Fibroblast of lung (primary cell): ENCODE results near the gene NEK6. TPM values are rescaled to one million over a fixed set of nuclear protein-coding genes. Genes with fewer than 3 reads are reported as not detected.

Experiments used
- DNase-seq, 2 donors: peaks; one replicate each; pipeline versions ENCODE4 v3.0.0 to v3.0.0-alpha.2; 2010; ENCODE audit warnings: low read depth in 2 of 2
- H2AFZ ChIP-seq: 2 replicates; pipeline ENCODE4 v1.5.1; 2012; ENCODE audit warnings: low read length, control low read depth, inconsistent platforms
- H3K27ac ChIP-seq: 2 replicates; pipeline ENCODE4 v1.5.1; 2011; ENCODE audit warnings: low read length, control low read depth; ENCODE audit not compliant: insufficient read depth
- H3K27me3 ChIP-seq: 2 replicates; pipeline ENCODE4 v1.5.1; 2011; ENCODE audit warnings: mild to moderate bottlenecking, low read length; ENCODE audit not compliant: control insufficient read depth, insufficient read depth
- H3K36me3 ChIP-seq: 2 replicates; pipeline ENCODE4 v1.5.1; 2011; ENCODE audit warnings: low read length; ENCODE audit not compliant: control insufficient read depth, insufficient read depth
- H3K4me1 ChIP-seq: 2 replicates; pipeline ENCODE4 v1.5.1; 2011; ENCODE audit warnings: low read length; ENCODE audit not compliant: control insufficient read depth, insufficient read depth; ENCODE audit errors: extremely low read depth
- H3K4me2 ChIP-seq: 2 replicates; pipeline ENCODE4 v1.5.1; 2011; ENCODE audit warnings: low read length, control low read depth; ENCODE audit not compliant: insufficient read depth; ENCODE audit errors: extremely low read depth
- H3K4me3 ChIP-seq, 4 experiments: fragments of 200-600 bp in 1 of 4; sonication (generic) in 1 of 4; replicated peaks in 1 of 4; 2 replicates each; pipeline ENCODE4 v1.5.1; 2011 to 2016; ENCODE audit warnings: low read length in 4 of 4, low read depth in 3 of 4, mild to moderate bottlenecking in 3 of 4, control low read depth in 2 of 4, inconsistent platforms in 1 of 4, mixed read lengths in 1 of 4; ENCODE audit not compliant: insufficient read depth in 1 of 4; ENCODE audit errors: control extremely low read depth in 1 of 4
- H3K79me2 ChIP-seq: 2 replicates; pipeline ENCODE4 v1.5.1; 2012; ENCODE audit warnings: mild to moderate bottlenecking, low read length, inconsistent platforms; ENCODE audit not compliant: control insufficient read depth, insufficient read depth
- H3K9ac ChIP-seq: 2 replicates; pipeline ENCODE4 v1.5.1; 2011; ENCODE audit warnings: mild to moderate bottlenecking, low read length, control low read depth; ENCODE audit not compliant: insufficient read depth
- H3K9me3 ChIP-seq: 2 replicates; pipeline ENCODE4 v1.5.1; 2012; ENCODE audit warnings: low read depth, low read length; ENCODE audit not compliant: control insufficient read depth, insufficient read depth
- H4K20me1 ChIP-seq: 2 replicates; pipeline ENCODE4 v1.5.1; 2011; ENCODE audit warnings: low read length; ENCODE audit not compliant: control insufficient read depth, insufficient read depth; ENCODE audit errors: extremely low read depth
- CTCF ChIP-seq, 2 donors: IDR thresholded peaks in 1 of 2; conservative IDR thresholded peaks in 1 of 2; 1 replicate in 1 of 2; 2 replicates in 1 of 2; pipeline ENCODE4 v1.5.1; 2011 to 2012; ENCODE audit warnings: low read length in 2 of 2, control low read depth in 1 of 2, inconsistent platforms in 1 of 2, low read depth in 1 of 2, mild to moderate bottlenecking in 1 of 2
- EZH2 ChIP-seq: IDR thresholded peaks from 2 replicates; pipeline ENCODE4 v1.5.1; 2012; ENCODE audit warnings: low read length, control low read depth, mild to moderate bottlenecking; ENCODE audit errors: missing control alignments
- polyA plus RNA-seq, 2 donors: library from polyadenylated mRNA; depleted of rRNA in 1 of 2; stranded (reverse) in 1 of 2; unstranded in 1 of 2; fragments of >200 nt; gene quantifications; 2 replicates each; pipeline ENCODE4 v1.2.1, GENCODE V29; 2011 to 2012; ENCODE audit warnings: missing spikeins in 1 of 2
- total RNA-seq: library from RNA; depleted of rRNA; stranded (reverse); fragments of >200 nt; gene quantifications from 2 replicates; pipeline ENCODE4 v1.2.1, GENCODE V29; 2014

Gene NEK6
- total and polyA plus RNA-seq, 2 donors (not counting 1 experiment from before 2014, with no cell fraction given) = 71.2 to 71.4 TPM

- TF ChIP-seq CTCF (conservative IDR thresholded peaks at IDR 0.05 in 1 of 2, IDR thresholded peaks at IDR 0.05 in 1 of 2; ENCODE audit: low read depth in 1 of 2, low read length in 2 of 2) = no peak
- H2AFZ ChIP-seq = no peak overlapping the region
Observed at GRCh38 chr9:124358631-124359030, 100.9 kb downstream of the NEK6 start.

GRCh38 chr9:124359426-124359825 is 101.7 kb downstream of the NEK6 start:
- H3K4me1 ChIP-seq = no peaks in the 10 kb centered on the region
- no peak overlapping the region for H3K9ac ChIP-seq
- no peak overlapping the region for H3K4me2 ChIP-seq
- H3K9me3 ChIP-seq = no peaks in the 10 kb centered on the region
- H3K27me3 ChIP-seq = no peaks in the 10 kb centered on the region
- H4K20me1 ChIP-seq = no peaks in the 10 kb centered on the region
- no peak for DNase-seq
- H3K79me2 ChIP-seq = peaks cover 86% of the 10 kb centered on the region
- H3K27ac ChIP-seq = no peak overlapping the region
- no peak overlapping the region for H2AFZ ChIP-seq
- no peak overlapping the region for H3K4me3 ChIP-seq
- no peak for TF ChIP-seq CTCF (conservative IDR thresholded peaks at IDR 0.05 in 1 of 2, IDR thresholded peaks at IDR 0.05 in 1 of 2; ENCODE audit: low read depth in 1 of 2, low read length in 2 of 2)
- no peak for TF ChIP-seq EZH2
- H3K36me3 ChIP-seq = peaks cover 19% of the 10 kb centered on the region

More at GRCh38 chr9:124358631-124359030, 100.9 kb downstream of the NEK6 start:
- H3K27ac ChIP-seq = no peak overlapping the region
- H3K79me2 ChIP-seq = peaks cover 83% of the 10 kb centered on the region
- H3K4me2 ChIP-seq = no peak overlapping the region
- no peak overlapping the region for H3K9ac ChIP-seq
- DNase-seq = no peak
- H3K36me3 ChIP-seq = peaks cover 23% of the 10 kb centered on the region
- no peak overlapping the region for H3K4me3 ChIP-seq
- H4K20me1 ChIP-seq = no peaks in the 10 kb centered on the region
- H3K9me3 ChIP-seq = no peaks in the 10 kb centered on the region
- no peaks in the 10 kb centered on the region for H3K27me3 ChIP-seq
- H3K4me1 ChIP-seq = no peaks in the 10 kb centered on the region

- Histone ChIP-seq H3K4me1 (no peaks in the 10 kb centered on the region), H3K4me2 (no peak overlapping the region), H3K36me3 (peaks cover 14% of the 10 kb centered on the region), H3K79me2 (peaks cover 87% of the 10 kb centered on the region), H2AFZ (no peak overlapping the region), H3K27ac (no peak overlapping the region), H4K20me1 (no peaks in the 10 kb centered on the region), H3K27me3 (no peaks in the 10 kb centered on the region), H3K4me3 (no peak overlapping the region), H3K9ac (no peak overlapping the region), H3K9me3 (no peaks in the 10 kb centered on the region)
- TF ChIP-seq EZH2 = no peak
- TF ChIP-seq CTCF (conservative IDR thresholded peaks at IDR 0.05 in 1 of 2, IDR thresholded peaks at IDR 0.05 in 1 of 2; ENCODE audit: low read depth in 1 of 2, low read length in 2 of 2) = no peak
- DNase-seq = no peak
Observed at GRCh38 chr9:124359855-124360678, 102.3 kb downstream of the NEK6 start.
